Skeletal muscle satellite cell (primary cell): ENCODE measurements around the gene TAS2R38.
A peak's percentile ranks its signal among the peaks of the same experiment; 100 is the strongest.
"Not testable (repeated sequence)": the region's sequence is repeated elsewhere in the genome, so short reads cannot be mapped to it uniquely, and the experiment has no call there.

ENCODE experiments used
- H3K27me3 ChIP-seq: 2 replicates; pipeline ENCODE4 v1.7.0; 2013; ENCODE audit warnings: low read length; ENCODE audit not compliant: control insufficient read depth, insufficient read depth
- H3K36me3 ChIP-seq: 2 replicates; pipeline ENCODE4 v1.7.0; 2013; ENCODE audit warnings: mild to moderate bottlenecking, control low read depth, low read length; ENCODE audit not compliant: insufficient read depth
- H3K4me1 ChIP-seq: 2 replicates; pipeline ENCODE4 v1.7.0; 2013; ENCODE audit warnings: low read length; ENCODE audit not compliant: control insufficient read depth, insufficient read depth
- H3K4me2 ChIP-seq: 2 replicates; pipeline ENCODE4 v1.7.0; 2013; ENCODE audit warnings: mild to moderate bottlenecking, low read length
- H3K4me3 ChIP-seq: 2 replicates; pipeline ENCODE4 v1.7.0; 2013; ENCODE audit warnings: low read length
- H3K9ac ChIP-seq: 2 replicates; pipeline ENCODE4 v1.7.0; 2013; ENCODE audit warnings: mild to moderate bottlenecking, low read depth, low read length, moderate library complexity
- H3K9me3 ChIP-seq: replicated peaks from 2 replicates; pipeline ENCODE4 v1.7.0; 2013; ENCODE audit warnings: mild to moderate bottlenecking, control low read depth, low read length

Gene TAS2R38

GRCh38 chr7:141993354-141993753, 19.8 kb upstream of the TAS2R38 start:
- Histone ChIP-seq H3K36me3 (no peaks in the 10 kb centered on the region), H3K9me3 (no peaks in the 10 kb centered on the region), H3K4me3 (no peak overlapping the region), H3K4me1 (peaks cover 11% of the 10 kb centered on the region), H3K4me2 (no peak overlapping the region), H3K27me3 (no peaks in the 10 kb centered on the region), H3K9ac (no peak overlapping the region)

- Histone ChIP-seq H3K9ac (no peak overlapping the region), H3K27me3 (no peaks in the 10 kb centered on the region), H3K4me2 (no peak overlapping the region), H3K9me3 (no peaks in the 10 kb centered on the region), H3K4me3 (no peak overlapping the region), H3K4me1 (peaks cover 11% of the 10 kb centered on the region), H3K36me3 (no peaks in the 10 kb centered on the region)
These were observed 19.1 kb upstream of the TAS2R38 start for GRCh38 chr7:141992688-141993087.

- H3K4me3 ChIP-seq: no peak overlapping the region
- H3K27me3 ChIP-seq: no peaks in the 10 kb centered on the region
- peaks cover 11% of the 10 kb centered on the region for H3K4me1 ChIP-seq
- no peak overlapping the region for H3K9ac ChIP-seq
- no peaks in the 10 kb centered on the region for H3K36me3 ChIP-seq
- H3K9me3 ChIP-seq: no peaks in the 10 kb centered on the region
- no peak overlapping the region for H3K4me2 ChIP-seq
These were observed 18.6 kb upstream of the TAS2R38 start for GRCh38 chr7:141992156-141992555.

- H3K9ac ChIP-seq: no peak overlapping the region
- no peaks in the 10 kb centered on the region for H3K27me3 ChIP-seq
- H3K9me3 ChIP-seq: no peaks in the 10 kb centered on the region
- H3K4me3 ChIP-seq: no peak overlapping the region
- H3K4me1 ChIP-seq: peaks cover 11% of the 10 kb centered on the region
- H3K36me3 ChIP-seq: no peaks in the 10 kb centered on the region
- no peak overlapping the region for H3K4me2 ChIP-seq
These were observed 17.6 kb upstream of the TAS2R38 start for GRCh38 chr7:141991140-141991539.

- Histone ChIP-seq H3K36me3 (no peaks in the 10 kb centered on the region), H3K9ac (no peak overlapping the region), H3K4me2 (no peak overlapping the region), H3K4me3 (no peak overlapping the region), H3K4me1 (peaks cover 11% of the 10 kb centered on the region), H3K27me3 (no peaks in the 10 kb centered on the region), H3K9me3 (no peaks in the 10 kb centered on the region)
These were observed 16.6 kb upstream of the TAS2R38 start for GRCh38 chr7:141990011-141990725.

GRCh38 chr7:141987803-141988202, 14.2 kb upstream of the TAS2R38 start:
- H3K4me2 ChIP-seq, H3K9me3 ChIP-seq, H3K9ac ChIP-seq, H3K4me3 ChIP-seq, H3K36me3 ChIP-seq, H3K27me3 ChIP-seq: not testable (repeated sequence)
- peaks cover 11% of the 10 kb centered on the region for H3K4me1 ChIP-seq

- H3K9ac ChIP-seq: no peak overlapping the region
- H3K4me2 ChIP-seq: no peak overlapping the region
- no peaks in the 10 kb centered on the region for H3K36me3 ChIP-seq
- H3K9me3 ChIP-seq: no peaks in the 10 kb centered on the region
- no peak overlapping the region for H3K4me3 ChIP-seq
- H3K27me3 ChIP-seq: no peaks in the 10 kb centered on the region
- peaks cover 3% of the 10 kb centered on the region for H3K4me1 ChIP-seq
These were observed 13.3 kb upstream of the TAS2R38 start for GRCh38 chr7:141986923-141987322.

GRCh38 chr7:141985926-141986325, 12.4 kb upstream of the TAS2R38 start:
- not testable (repeated sequence) for H3K36me3 ChIP-seq, H3K4me2 ChIP-seq, H3K4me1 ChIP-seq, H3K9ac ChIP-seq, H3K4me3 ChIP-seq, H3K27me3 ChIP-seq, H3K9me3 ChIP-seq

GRCh38 chr7:141979568-141979967, 6.0 kb upstream of the TAS2R38 start:
- Histone ChIP-seq H3K27me3 (no peaks in the 10 kb centered on the region), H3K9ac (no peak overlapping the region), H3K4me3 (no peak overlapping the region), H3K9me3 (no peaks in the 10 kb centered on the region), H3K4me2 (no peak overlapping the region), H3K36me3 (no peaks in the 10 kb centered on the region), H3K4me1 (peaks cover 6% of the 10 kb centered on the region)

- no peaks in the 10 kb centered on the region for H3K27me3 ChIP-seq
- H3K9ac ChIP-seq: no peak overlapping the region
- H3K4me1 ChIP-seq: peaks cover 6% of the 10 kb centered on the region
- H3K4me3 ChIP-seq: no peak overlapping the region
- H3K36me3 ChIP-seq: no peaks in the 10 kb centered on the region
- H3K4me2 ChIP-seq: no peak overlapping the region
- no peaks in the 10 kb centered on the region for H3K9me3 ChIP-seq
These were observed 4.8 kb upstream of the TAS2R38 start for GRCh38 chr7:141978351-141978750.

GRCh38 chr7:141976524-141977245, 3.1 kb upstream of the TAS2R38 start:
- no peaks in the 10 kb centered on the region for H3K36me3 ChIP-seq
- no peak overlapping the region for H3K9ac ChIP-seq
- no peaks in the 10 kb centered on the region for H3K9me3 ChIP-seq
- no peak overlapping the region for H3K4me3 ChIP-seq
- H3K4me2 ChIP-seq: peak overlapping the region; percentile 76
- H3K27me3 ChIP-seq: no peaks in the 10 kb centered on the region
- H3K4me1 ChIP-seq: peaks cover 6% of the 10 kb centered on the region
